GM21529 (cell line): ENCODE results near the gene KLK3.
A peak's percentile ranks its signal among the peaks of the same experiment; 100 is the strongest.

ENCODE experiments used
- ATAC-seq: cut with Tn5 transposase; IDR thresholded peaks from one replicate; pipeline ENCODE4 v1.9.1; 2021; ENCODE audit not compliant: unreplicated experiment

Gene KLK3

GRCh38 chr19:50896591-50897190, 42.0 kb downstream of the KLK3 start:
- peak; percentile 83 for ATAC-seq

GRCh38 chr19:50897191-50897607, 42.5 kb downstream of the KLK3 start:
- no peak for ATAC-seq

GRCh38 chr19:50897612-50898011, 42.9 kb downstream of the KLK3 start:
- no peak for ATAC-seq

- ATAC-seq: no peak
These were observed 43.3 kb downstream of the KLK3 start for GRCh38 chr19:50898018-50898417.

GRCh38 chr19:50899569-50899968, 44.9 kb downstream of the KLK3 start:
- ATAC-seq: no peak

GRCh38 chr19:50902640-50903039, 47.9 kb downstream of the KLK3 start:
- ATAC-seq: no peak

GRCh38 chr19:50906217-50906616, 51.5 kb downstream of the KLK3 start:
- ATAC-seq: no peak

- no peak for ATAC-seq
These were observed 53.6 kb downstream of the KLK3 start for GRCh38 chr19:50908336-50908735.

- ATAC-seq: peak; percentile 62
These were observed 54.7 kb downstream of the KLK3 start for GRCh38 chr19:50909240-50910070.
